GM12878 (cell line): ENCODE data around the gene BRD3. TPM values are rescaled to one million over a fixed set of nuclear protein-coding genes. Genes with fewer than 3 reads are reported as not detected.

ENCODE experiments used
- ELK1 ChIP-seq: IDR thresholded peaks from 2 replicates; pipeline ENCODE4 v1.6.1; 2012; ENCODE audit warnings: low read depth, low read length, improper control_type of control experiment
- EZH2 ChIP-seq: IDR thresholded peaks from 2 replicates; pipeline ENCODE4 v1.6.1; 2012; ENCODE audit warnings: low read depth, mild to moderate bottlenecking, control low read depth, inconsistent platforms, low read length, borderline replicate concordance; ENCODE audit not compliant: control insufficient read depth
- MTA2 ChIP-seq: fragments of 450-650 bp; IDR thresholded peaks from 2 replicates; pipeline ENCODE4 v1.6.1; 2016; ENCODE audit warnings: low read depth, mild to moderate bottlenecking, moderate library complexity
- NRF1 ChIP-seq: conservative IDR thresholded peaks from 2 replicates; pipeline ENCODE4 v1.6.1; 2011; ENCODE audit warnings: mild to moderate bottlenecking, low read depth, low read length, improper control_type of control experiment
- PBX3 ChIP-seq: IDR thresholded peaks from 2 replicates; pipeline ENCODE4 v1.6.1; 2011; ENCODE audit warnings: mild to moderate bottlenecking, low read depth, low read length, moderate library complexity; ENCODE audit not compliant: insufficient replicate concordance
- STAT3 ChIP-seq: IDR thresholded peaks from 2 replicates; pipeline ENCODE4 v1.6.1; 2011; ENCODE audit warnings: low read depth, low read length, improper control_type of control experiment
- ZBTB11 ChIP-seq: fragments of 450-650 bp; formaldehyde crosslinking; IDR thresholded peaks from 2 replicates; pipeline ENCODE4 v1.5.0; 2022; ENCODE audit warnings: mild to moderate bottlenecking, missing genetic modification characterization
- polyA plus RNA-seq, 11 experiments: library from polyadenylated mRNA; depleted of rRNA in 4 of 11; unstranded in 6 of 11; stranded (reverse) in 5 of 11; fragments of >200 nt; fragmentation: Nextera tagmentation in 4 of 11; fragmentation: Illumina TruSeq in 1 of 11; extraction: Ambion mirVana in 4 of 11; extraction: Trizol in 1 of 11; gene quantifications; 1 replicate in 1 of 11; 2 replicates in 10 of 11; pipeline versions ENCODE4 v1.2.1 to v1.2.3, GENCODE V29; 2011 to 2016; ENCODE audit warnings: inconsistent platforms in 2 of 11, missing spikeins in 2 of 11, low read depth in 1 of 11
- total RNA-seq, 4 experiments: library from RNA; depleted of rRNA in 3 of 4; stranded (reverse); fragments of >200 nt in 3 of 4; fragmentation: Illumina TruSeq in 1 of 4; extraction: Trizol in 1 of 4; gene quantifications; 2 replicates each; pipeline versions ENCODE4 v1.2.1 to v1.2.3, GENCODE V29; 2013 to 2021
- TF ChIP-seq, protein P1 (sequence below): fragments of 450-650 bp; IDR thresholded peaks from 2 replicates; pipeline ENCODE4 v1.6.1; 2017; ENCODE audit warnings: mild to moderate bottlenecking, moderate library complexity
- TF ChIP-seq, protein P2 (sequence below): fragments of 450-650 bp; IDR thresholded peaks from 2 replicates; pipeline ENCODE4 v1.6.1; 2017; ENCODE audit warnings: mild to moderate bottlenecking, moderate library complexity
- TF ChIP-seq, protein P3 (sequence below): fragments of 450-650 bp; IDR thresholded peaks from 2 replicates; pipeline ENCODE4 v1.6.1; 2017; ENCODE audit warnings: low read depth, mild to moderate bottlenecking, moderate library complexity

Gene BRD3
- total and polyA plus RNA-seq, 10 of the 15 experiments (the other 5 are each of a cell fraction or from before 2014, with no cell fraction given), result 0.53 to 20.8 (median 4.8) TPM

GRCh38 chr9:134024828-134025605, 42.8 kb downstream of the BRD3 start, which contains the start of gene BRD3OS (continued):
- TF ChIP-seq, protein P1, sequence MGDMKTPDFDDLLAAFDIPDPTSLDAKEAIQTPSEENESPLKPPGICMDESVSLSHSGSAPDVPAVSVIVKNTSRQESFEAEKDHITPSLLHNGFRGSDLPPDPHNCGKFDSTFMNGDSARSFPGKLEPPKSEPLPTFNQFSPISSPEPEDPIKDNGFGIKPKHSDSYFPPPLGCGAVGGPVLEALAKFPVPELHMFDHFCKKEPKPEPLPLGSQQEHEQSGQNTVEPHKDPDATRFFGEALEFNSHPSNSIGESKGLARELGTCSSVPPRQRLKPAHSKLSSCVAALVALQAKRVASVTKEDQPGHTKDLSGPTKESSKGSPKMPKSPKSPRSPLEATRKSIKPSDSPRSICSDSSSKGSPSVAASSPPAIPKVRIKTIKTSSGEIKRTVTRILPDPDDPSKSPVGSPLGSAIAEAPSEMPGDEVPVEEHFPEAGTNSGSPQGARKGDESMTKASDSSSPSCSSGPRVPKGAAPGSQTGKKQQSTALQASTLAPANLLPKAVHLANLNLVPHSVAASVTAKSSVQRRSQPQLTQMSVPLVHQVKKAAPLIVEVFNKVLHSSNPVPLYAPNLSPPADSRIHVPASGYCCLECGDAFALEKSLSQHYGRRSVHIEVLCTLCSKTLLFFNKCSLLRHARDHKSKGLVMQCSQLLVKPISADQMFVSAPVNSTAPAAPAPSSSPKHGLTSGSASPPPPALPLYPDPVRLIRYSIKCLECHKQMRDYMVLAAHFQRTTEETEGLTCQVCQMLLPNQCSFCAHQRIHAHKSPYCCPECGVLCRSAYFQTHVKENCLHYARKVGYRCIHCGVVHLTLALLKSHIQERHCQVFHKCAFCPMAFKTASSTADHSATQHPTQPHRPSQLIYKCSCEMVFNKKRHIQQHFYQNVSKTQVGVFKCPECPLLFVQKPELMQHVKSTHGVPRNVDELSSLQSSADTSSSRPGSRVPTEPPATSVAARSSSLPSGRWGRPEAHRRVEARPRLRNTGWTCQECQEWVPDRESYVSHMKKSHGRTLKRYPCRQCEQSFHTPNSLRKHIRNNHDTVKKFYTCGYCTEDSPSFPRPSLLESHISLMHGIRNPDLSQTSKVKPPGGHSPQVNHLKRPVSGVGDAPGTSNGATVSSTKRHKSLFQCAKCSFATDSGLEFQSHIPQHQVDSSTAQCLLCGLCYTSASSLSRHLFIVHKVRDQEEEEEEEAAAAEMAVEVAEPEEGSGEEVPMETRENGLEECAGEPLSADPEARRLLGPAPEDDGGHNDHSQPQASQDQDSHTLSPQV, result no peak
- TF ChIP-seq MTA2, result no peak
- no peak for TF ChIP-seq NRF1
- TF ChIP-seq, protein P2, sequence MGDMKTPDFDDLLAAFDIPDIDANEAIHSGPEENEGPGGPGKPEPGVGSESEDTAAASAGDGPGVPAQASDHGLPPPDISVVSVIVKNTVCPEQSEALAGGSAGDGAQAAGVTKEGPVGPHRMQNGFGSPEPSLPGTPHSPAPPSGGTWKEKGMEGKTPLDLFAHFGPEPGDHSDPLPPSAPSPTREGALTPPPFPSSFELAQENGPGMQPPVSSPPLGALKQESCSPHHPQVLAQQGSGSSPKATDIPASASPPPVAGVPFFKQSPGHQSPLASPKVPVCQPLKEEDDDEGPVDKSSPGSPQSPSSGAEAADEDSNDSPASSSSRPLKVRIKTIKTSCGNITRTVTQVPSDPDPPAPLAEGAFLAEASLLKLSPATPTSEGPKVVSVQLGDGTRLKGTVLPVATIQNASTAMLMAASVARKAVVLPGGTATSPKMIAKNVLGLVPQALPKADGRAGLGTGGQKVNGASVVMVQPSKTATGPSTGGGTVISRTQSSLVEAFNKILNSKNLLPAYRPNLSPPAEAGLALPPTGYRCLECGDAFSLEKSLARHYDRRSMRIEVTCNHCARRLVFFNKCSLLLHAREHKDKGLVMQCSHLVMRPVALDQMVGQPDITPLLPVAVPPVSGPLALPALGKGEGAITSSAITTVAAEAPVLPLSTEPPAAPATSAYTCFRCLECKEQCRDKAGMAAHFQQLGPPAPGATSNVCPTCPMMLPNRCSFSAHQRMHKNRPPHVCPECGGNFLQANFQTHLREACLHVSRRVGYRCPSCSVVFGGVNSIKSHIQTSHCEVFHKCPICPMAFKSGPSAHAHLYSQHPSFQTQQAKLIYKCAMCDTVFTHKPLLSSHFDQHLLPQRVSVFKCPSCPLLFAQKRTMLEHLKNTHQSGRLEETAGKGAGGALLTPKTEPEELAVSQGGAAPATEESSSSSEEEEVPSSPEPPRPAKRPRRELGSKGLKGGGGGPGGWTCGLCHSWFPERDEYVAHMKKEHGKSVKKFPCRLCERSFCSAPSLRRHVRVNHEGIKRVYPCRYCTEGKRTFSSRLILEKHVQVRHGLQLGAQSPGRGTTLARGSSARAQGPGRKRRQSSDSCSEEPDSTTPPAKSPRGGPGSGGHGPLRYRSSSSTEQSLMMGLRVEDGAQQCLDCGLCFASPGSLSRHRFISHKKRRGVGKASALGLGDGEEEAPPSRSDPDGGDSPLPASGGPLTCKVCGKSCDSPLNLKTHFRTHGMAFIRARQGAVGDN, result no peak
- no peak for TF ChIP-seq EZH2
- no peak for TF ChIP-seq STAT3
- TF ChIP-seq ELK1, result peak; percentile 23; the same call in 1 of the 2 replicates
- TF ChIP-seq, protein P3, sequence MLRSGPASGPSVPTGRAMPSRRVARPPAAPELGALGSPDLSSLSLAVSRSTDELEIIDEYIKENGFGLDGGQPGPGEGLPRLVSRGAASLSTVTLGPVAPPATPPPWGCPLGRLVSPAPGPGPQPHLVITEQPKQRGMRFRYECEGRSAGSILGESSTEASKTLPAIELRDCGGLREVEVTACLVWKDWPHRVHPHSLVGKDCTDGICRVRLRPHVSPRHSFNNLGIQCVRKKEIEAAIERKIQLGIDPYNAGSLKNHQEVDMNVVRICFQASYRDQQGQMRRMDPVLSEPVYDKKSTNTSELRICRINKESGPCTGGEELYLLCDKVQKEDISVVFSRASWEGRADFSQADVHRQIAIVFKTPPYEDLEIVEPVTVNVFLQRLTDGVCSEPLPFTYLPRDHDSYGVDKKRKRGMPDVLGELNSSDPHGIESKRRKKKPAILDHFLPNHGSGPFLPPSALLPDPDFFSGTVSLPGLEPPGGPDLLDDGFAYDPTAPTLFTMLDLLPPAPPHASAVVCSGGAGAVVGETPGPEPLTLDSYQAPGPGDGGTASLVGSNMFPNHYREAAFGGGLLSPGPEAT, result no peak
- TF ChIP-seq ZBTB11 (CRISPR knock-in tag), result no peak
- peak; percentile 2 for TF ChIP-seq PBX3
